Adrenal gland (tissue), 12 donors: ENCODE measurements around the gene SBF1. TPM values are rescaled to one million over a fixed set of nuclear protein-coding genes. Genes with fewer than 3 reads are reported as not detected.
"Not testable (repeated sequence)": the region's sequence is repeated elsewhere in the genome, so short reads cannot be mapped to it uniquely, and the experiment has no call there.

Experiments
- DNase-seq, 7 donors: peaks; one replicate each; pipeline ENCODE4 v3.0.0-alpha.2; 2019 to 2020
- H3K27ac ChIP-seq, 5 donors: fragments of 200-600 bp; sonication (generic) in 4 of 5; 1 replicate in 3 of 5; 2 replicates in 2 of 5; pipeline versions ENCODE4 v1.5.1 to v1.8.0; 2016 to 2020; ENCODE audit warnings: mild to moderate bottlenecking in 1 of 5
- H3K27me3 ChIP-seq: fragments of 200-600 bp; 2 replicates; pipeline ENCODE4 v1.8.0; 2021
- H3K36me3 ChIP-seq, 2 donors: fragments of 200-600 bp; replicated peaks in 1 of 2; 1 replicate in 1 of 2; 2 replicates in 1 of 2; pipeline versions ENCODE4 v1.5.1 to v1.8.0; 2018 to 2022
- H3K4me1 ChIP-seq, 2 donors: fragments of 200-600 bp; replicated peaks in 1 of 2; 1 replicate in 1 of 2; 2 replicates in 1 of 2; pipeline versions ENCODE4 v1.5.1 to v1.8.0; 2018 to 2021
- H3K4me3 ChIP-seq, 4 donors: fragments of 200-600 bp; sonication (generic) in 3 of 4; one replicate each; pipeline ENCODE4 v1.5.1; 2016 to 2018
- H3K9me3 ChIP-seq, 3 donors: fragments of 200-600 bp; sonication (generic) in 1 of 3; replicated peaks in 1 of 3; 1 replicate in 2 of 3; 2 replicates in 1 of 3; pipeline versions ENCODE4 v1.5.1 to v1.8.0; 2016 to 2021
- POLR2A ChIP-seq, 2 donors: fragments of 450-650 bp; IDR thresholded peaks; one replicate each; pipeline ENCODE4 v1.6.1; 2017; ENCODE audit warnings: antibody characterized with exemption in 2 of 2, mild to moderate bottlenecking in 2 of 2, moderate library complexity in 1 of 2
- WGBS, 4 donors: extraction: QIAGEN DNeasy Blood & Tissue Kit in 2 of 4; methylation state at CpG; one replicate each; pipeline versions ENCODE4 v1.1.5 to v1.1.7; 2013 to 2017; 5-methylcytosine and 5-hydroxymethylcytosine counted together
- intact Hi-C, 2 donors: fragments of 100-400 bp; cut with DNase I; formaldehyde crosslinking; loops; one replicate each; pipeline versions ENCODE4 v1.14.1 to v1.15.0; 2022 to 2023
- polyA plus RNA-seq, 3 donors: library from polyadenylated mRNA; stranded (reverse); fragments of 200-250 nt in 2 of 3; fragments of 350-450 nt in 1 of 3; fragmentation: Illumina TruSeq in 1 of 3; extraction: RNeasy Lipid Tissue Mini Kit (QIAGEN cat#74804) in 1 of 3; gene quantifications; one replicate each; pipeline ENCODE4 v1.2.3, GENCODE V29; 2013 to 2014
- total RNA-seq, 9 donors: library from RNA; depleted of rRNA in 4 of 9; stranded (reverse); fragments of >200 nt in 4 of 9; fragments of 120-200 nt in 1 of 9; fragmentation: NEBNext Ultra II Directional in 1 of 9; extraction: Animal tissue kit (Norgen Biotek cat#: 25700) in 1 of 9; gene quantifications; one replicate each; pipeline versions ENCODE4 v1.1.0 to v1.2.4, GENCODE V29; 2013 to 2023
- TF ChIP-seq, protein P1 (sequence below), 6 experiments: fragments of 450-650 bp in 4 of 6; fragments of 200-600 bp in 2 of 6; sonication (generic) in 1 of 6; IDR thresholded peaks; 1 replicate in 5 of 6; 2 replicates in 1 of 6; pipeline versions ENCODE4 v1.5.1 to v1.8.0; 2016 to 2021; ENCODE audit warnings: antibody characterized with exemption in 6 of 6, mild to moderate bottlenecking in 2 of 6, moderate library complexity in 1 of 6
- donor health status: healthy with polysubstance abuse.
- donor health status: Bipolar disorder and iron deficiency.
- donor health status: DM: yes; HTN: yes; CAD: no.
- donor health status: DM: no; HTN: no; CAD: no.
- donor health status: DM: no; HTN: no; CAD: no.
- donor health status: DM: yes; HTN: yes; CAD: no.

SBF1 gene
- total and polyA plus RNA-seq, 12 donors, result 8.4 to 117 (median 72.9) TPM

GRCh38 chr22:50400406-50400805 is 74.4 kb downstream of the SBF1 start:
- H3K4me1 ChIP-seq, result peaks cover 6 to 18% of the 10 kb centered on the region in 2 donors
- TF ChIP-seq, protein P1, sequence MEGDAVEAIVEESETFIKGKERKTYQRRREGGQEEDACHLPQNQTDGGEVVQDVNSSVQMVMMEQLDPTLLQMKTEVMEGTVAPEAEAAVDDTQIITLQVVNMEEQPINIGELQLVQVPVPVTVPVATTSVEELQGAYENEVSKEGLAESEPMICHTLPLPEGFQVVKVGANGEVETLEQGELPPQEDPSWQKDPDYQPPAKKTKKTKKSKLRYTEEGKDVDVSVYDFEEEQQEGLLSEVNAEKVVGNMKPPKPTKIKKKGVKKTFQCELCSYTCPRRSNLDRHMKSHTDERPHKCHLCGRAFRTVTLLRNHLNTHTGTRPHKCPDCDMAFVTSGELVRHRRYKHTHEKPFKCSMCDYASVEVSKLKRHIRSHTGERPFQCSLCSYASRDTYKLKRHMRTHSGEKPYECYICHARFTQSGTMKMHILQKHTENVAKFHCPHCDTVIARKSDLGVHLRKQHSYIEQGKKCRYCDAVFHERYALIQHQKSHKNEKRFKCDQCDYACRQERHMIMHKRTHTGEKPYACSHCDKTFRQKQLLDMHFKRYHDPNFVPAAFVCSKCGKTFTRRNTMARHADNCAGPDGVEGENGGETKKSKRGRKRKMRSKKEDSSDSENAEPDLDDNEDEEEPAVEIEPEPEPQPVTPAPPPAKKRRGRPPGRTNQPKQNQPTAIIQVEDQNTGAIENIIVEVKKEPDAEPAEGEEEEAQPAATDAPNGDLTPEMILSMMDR (IDR thresholded peaks at IDR 0.05), result no peak
- no peak for TF ChIP-seq POLR2A (IDR thresholded peaks at IDR 0.05)
- H3K36me3 ChIP-seq, result peaks cover 0 to 5% of the 10 kb centered on the region in 2 donors
- no peak for DNase-seq
- H3K4me3 ChIP-seq, result no peak overlapping the region
- peak overlapping the region in 2 of 5 donors; percentile 72 to 89 for H3K27ac ChIP-seq
- no peaks in the 10 kb centered on the region for H3K9me3 ChIP-seq
- 78 to 84% (median 81%) methylated on average over 4 of the region's 4 CpGs for WGBS, 4 donors
- intact Hi-C loops, result no loop called here
- no peaks in the 10 kb centered on the region for H3K27me3 ChIP-seq

GRCh38 chr22:50399751-50400331 is 75.0 kb downstream of the SBF1 start:
- intact Hi-C loops, result no loop called here
- WGBS, 4 donors, result 57 to 65% (median 61%) methylated on average over 3 to 8 of the region's 8 CpGs

DNA sequence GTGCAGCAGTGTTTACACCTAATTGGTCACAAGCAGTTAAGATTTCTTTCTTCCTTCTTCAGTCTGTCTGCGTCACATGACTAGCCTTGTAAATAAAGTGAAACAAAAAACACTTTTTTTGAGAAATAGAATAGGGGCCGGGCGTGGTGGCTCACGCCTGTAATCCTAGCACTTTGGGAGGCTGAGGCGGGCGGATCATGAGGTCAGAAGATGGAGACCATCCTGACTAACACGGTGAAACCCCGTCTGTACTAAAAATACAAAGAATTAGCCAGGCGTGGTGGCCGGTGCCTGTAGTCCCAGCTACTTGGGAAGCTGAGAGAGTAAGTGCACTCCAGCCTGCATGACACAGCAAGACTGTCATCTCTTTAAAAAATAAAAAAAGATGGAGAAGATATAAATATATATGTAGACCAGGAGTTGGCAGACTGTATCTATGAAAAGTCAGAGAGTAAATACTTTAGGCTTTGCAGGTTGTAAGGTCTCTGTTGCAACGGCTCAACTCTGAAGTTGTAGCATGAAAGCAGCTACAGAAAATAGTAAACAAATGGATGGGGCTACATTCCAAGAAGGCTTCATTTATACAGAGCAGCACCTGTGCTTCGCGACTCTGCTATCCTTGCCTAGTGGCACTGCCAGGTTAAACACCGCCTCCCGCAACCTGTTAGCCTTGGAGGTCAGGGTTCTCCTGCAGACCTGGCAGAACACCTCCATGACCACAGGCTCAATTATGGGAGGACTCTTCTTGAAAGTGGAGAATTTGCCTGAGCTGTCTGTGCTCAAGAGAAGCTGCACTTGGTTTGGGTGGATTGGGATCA is 75.8 kb downstream of the SBF1 start:
- Histone ChIP-seq H3K9me3 (no peaks in the 10 kb centered on the region), H3K4me3 (no peak overlapping the region), H3K4me1 (peaks cover 6 to 15% of the 10 kb centered on the region in 2 donors), H3K27me3 (no peaks in the 10 kb centered on the region), H3K36me3 (peaks cover 0 to 11% of the 10 kb centered on the region in 2 donors), H3K27ac (peak overlapping the region; percentile 41 to 89 (median 60))
- WGBS, 4 donors, result 67 to 82% (median 79%) methylated on average over 15 of the region's 15 CpGs
- DNase-seq, result no peak
- intact Hi-C loops, result no loop called here
- TF ChIP-seq POLR2A (IDR thresholded peaks at IDR 0.05), result no peak
- TF ChIP-seq, protein P1 (IDR thresholded peaks at IDR 0.05), result no peak

More at GRCh38 chr22:50399751-50400331, 75.0 kb downstream of the SBF1 start:
- DNase-seq, result peak in 6 of 7 donors; percentile 48 to 70 (median 66)
- Histone ChIP-seq H3K4me1 (peaks cover 6 to 18% of the 10 kb centered on the region in 2 donors), H3K36me3 (peaks cover 0 to 5% of the 10 kb centered on the region in 2 donors), H3K4me3 (no peak overlapping the region), H3K27me3 (no peaks in the 10 kb centered on the region), H3K27ac (peak overlapping the region; percentile 41 to 89 (median 52)), H3K9me3 (no peaks in the 10 kb centered on the region)
- TF ChIP-seq, protein P1 (IDR thresholded peaks at IDR 0.05), result peak in 4 of 6 experiments; percentile 28 to 39 (median 34)
- no peak for TF ChIP-seq POLR2A (IDR thresholded peaks at IDR 0.05)

- H3K4me1 ChIP-seq, intact Hi-C loops, DNase-seq, H3K9me3 ChIP-seq, H3K27me3 ChIP-seq, H3K4me3 ChIP-seq: not testable (repeated sequence)
- 69 to 93% (median 86%) methylated on average over 3 of the region's 4 CpGs for WGBS, 4 donors
- Histone ChIP-seq H3K36me3 (peaks cover 0 to 16% of the 10 kb centered on the region in 2 donors), H3K27ac (peak overlapping the region in 1 of 5 donors; percentile 13)
These were observed 77.3 kb downstream of the SBF1 start for GRCh38 chr22:50397371-50398060.
